OCI-LY1 (cell line): ENCODE data around the gene NFX1.

Experiments used
- H2AFZ ChIP-seq: fragments of 200-600 bp; sonication (generic), shearing (Covaris generic); 2 replicates; pipeline ENCODE4 v1.6.0; 2014; ENCODE audit warnings: antibody characterized with exemption, mild to moderate bottlenecking, low read length
- H3F3A ChIP-seq: fragments of 200-600 bp; sonication (generic), shearing (Covaris generic); 2 replicates; pipeline ENCODE4 v1.6.0; 2014; ENCODE audit warnings: mild to moderate bottlenecking, antibody characterized with exemption, low read length, moderate library complexity; ENCODE audit not compliant: insufficient read depth
- H3K27ac ChIP-seq: fragments of 200-600 bp; sonication (generic); 2 replicates; pipeline ENCODE4 v1.5.1; 2014; ENCODE audit warnings: low read length, mixed run types, mild to moderate bottlenecking, low read depth; ENCODE audit not compliant: poor library complexity, severe bottlenecking
- H3K27me3 ChIP-seq: fragments of 200-600 bp; sonication (generic); 2 replicates; pipeline ENCODE4 v1.6.0; 2014; ENCODE audit warnings: antibody characterized with exemption, mild to moderate bottlenecking, low read length, moderate library complexity; ENCODE audit not compliant: insufficient read depth
- H3K36me3 ChIP-seq: fragments of 200-600 bp; sonication (generic); 2 replicates; pipeline ENCODE4 v1.6.1; 2014; ENCODE audit warnings: mild to moderate bottlenecking, antibody characterized with exemption, low read length, moderate library complexity, mixed read lengths; ENCODE audit not compliant: insufficient read depth
- H3K4me1 ChIP-seq: fragments of 200-600 bp; sonication (generic); 2 replicates; pipeline ENCODE4 v1.5.1; 2014; ENCODE audit warnings: mild to moderate bottlenecking, low read length, moderate library complexity; ENCODE audit not compliant: insufficient read depth, severe bottlenecking
- H3K4me2 ChIP-seq: fragments of 200-600 bp; sonication (generic), shearing (Covaris generic); 2 replicates; pipeline ENCODE4 v1.6.1; 2014; ENCODE audit warnings: low read length
- H3K4me3 ChIP-seq: fragments of 200-600 bp; sonication (generic); 2 replicates; pipeline ENCODE4 v1.5.1; 2014; ENCODE audit warnings: low read length, low read depth, mild to moderate bottlenecking, mixed read lengths; ENCODE audit not compliant: poor library complexity, severe bottlenecking
- H3K79me2 ChIP-seq: fragments of 200-600 bp; shearing (Covaris generic); 2 replicates; pipeline ENCODE4 v1.6.1; 2016; ENCODE audit warnings: mixed run types, low read length, mixed read lengths; ENCODE audit not compliant: insufficient read depth
- H3K9ac ChIP-seq: fragments of 200-600 bp; sonication (generic), shearing (Covaris generic); 2 replicates; pipeline ENCODE4 v1.6.1; 2014; ENCODE audit warnings: mild to moderate bottlenecking, low read length, mixed read lengths
- H3K9me2 ChIP-seq: fragments of 200-600 bp; sonication (generic), shearing (Covaris generic); 2 replicates; pipeline ENCODE4 v1.6.1; 2014; ENCODE audit warnings: low read depth, mild to moderate bottlenecking, low read length, mixed read lengths
- H3K9me3 ChIP-seq: fragments of 200-600 bp; shearing (Covaris generic); 2 replicates; pipeline ENCODE4 v1.6.1; 2014; ENCODE audit warnings: low read length, mixed read lengths
- H4K20me1 ChIP-seq: fragments of 200-600 bp; sonication (generic), shearing (Covaris generic); 2 replicates; pipeline ENCODE4 v1.6.0; 2016; ENCODE audit warnings: mild to moderate bottlenecking, low read length; ENCODE audit not compliant: insufficient read depth
- EZH2 ChIP-seq: fragments of 200-600 bp; sonication (generic), shearing (Covaris generic); IDR thresholded peaks from 2 replicates; pipeline ENCODE4 v1.8.0; 2017; ENCODE audit warnings: borderline replicate concordance, mixed run types, mild to moderate bottlenecking, antibody characterized with exemption, low read length, moderate library complexity, mixed read lengths
- TF ChIP-seq, protein P1 (sequence below): fragments of 200-600 bp; sonication (generic), shearing (Covaris generic); IDR thresholded peaks from 2 replicates; pipeline ENCODE4 v1.5.1; 2017; ENCODE audit warnings: mild to moderate bottlenecking, antibody characterized with exemption, low read length, moderate library complexity, mixed read lengths

NFX1 gene

GRCh38 chr9:33418090-33418489, 127.8 kb downstream of the NFX1 start:
- Histone ChIP-seq H3K9ac (no peak overlapping the region), H3K4me2 (no peak overlapping the region), H3K27me3 (peaks cover 13% of the 10 kb centered on the region), H3K79me2 (no peaks in the 10 kb centered on the region), H3K36me3 (no peaks in the 10 kb centered on the region), H3F3A (no peaks in the 10 kb centered on the region), H3K4me1 (peaks cover 20% of the 10 kb centered on the region), H4K20me1 (no peaks in the 10 kb centered on the region), H2AFZ (no peak overlapping the region), H3K4me3 (no peak overlapping the region), H3K9me2 (no peaks in the 10 kb centered on the region), H3K27ac (no peak overlapping the region), H3K9me3 (no peaks in the 10 kb centered on the region)
- no peak for TF ChIP-seq EZH2
- TF ChIP-seq, protein P1, sequence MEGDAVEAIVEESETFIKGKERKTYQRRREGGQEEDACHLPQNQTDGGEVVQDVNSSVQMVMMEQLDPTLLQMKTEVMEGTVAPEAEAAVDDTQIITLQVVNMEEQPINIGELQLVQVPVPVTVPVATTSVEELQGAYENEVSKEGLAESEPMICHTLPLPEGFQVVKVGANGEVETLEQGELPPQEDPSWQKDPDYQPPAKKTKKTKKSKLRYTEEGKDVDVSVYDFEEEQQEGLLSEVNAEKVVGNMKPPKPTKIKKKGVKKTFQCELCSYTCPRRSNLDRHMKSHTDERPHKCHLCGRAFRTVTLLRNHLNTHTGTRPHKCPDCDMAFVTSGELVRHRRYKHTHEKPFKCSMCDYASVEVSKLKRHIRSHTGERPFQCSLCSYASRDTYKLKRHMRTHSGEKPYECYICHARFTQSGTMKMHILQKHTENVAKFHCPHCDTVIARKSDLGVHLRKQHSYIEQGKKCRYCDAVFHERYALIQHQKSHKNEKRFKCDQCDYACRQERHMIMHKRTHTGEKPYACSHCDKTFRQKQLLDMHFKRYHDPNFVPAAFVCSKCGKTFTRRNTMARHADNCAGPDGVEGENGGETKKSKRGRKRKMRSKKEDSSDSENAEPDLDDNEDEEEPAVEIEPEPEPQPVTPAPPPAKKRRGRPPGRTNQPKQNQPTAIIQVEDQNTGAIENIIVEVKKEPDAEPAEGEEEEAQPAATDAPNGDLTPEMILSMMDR, result no peak

- Histone ChIP-seq H2AFZ (no peak overlapping the region), H3K4me1 (peaks cover 11% of the 10 kb centered on the region), H3K4me3 (no peak overlapping the region), H3K9ac (no peak overlapping the region), H3K9me2 (no peaks in the 10 kb centered on the region), H3K27ac (no peak overlapping the region), H4K20me1 (no peaks in the 10 kb centered on the region), H3K27me3 (peaks cover 13% of the 10 kb centered on the region), H3K36me3 (no peaks in the 10 kb centered on the region), H3K9me3 (no peaks in the 10 kb centered on the region), H3K79me2 (no peaks in the 10 kb centered on the region), H3F3A (no peaks in the 10 kb centered on the region), H3K4me2 (no peak overlapping the region)
- no peak for TF ChIP-seq EZH2
- TF ChIP-seq, protein P1, result no peak
Observed at GRCh38 chr9:33419708-33420303, 129.5 kb downstream of the NFX1 start.
